HepG2 (cell line): ENCODE results near the gene ANGPTL7.
"Not testable (repeated sequence)": the region's sequence is repeated elsewhere in the genome, so short reads cannot be mapped to it uniquely, and the experiment has no call there.

Source experiments
- ADNP ChIP-seq: sonication (generic); formaldehyde crosslinking; IDR thresholded peaks from 2 replicates; pipeline ENCODE4 v1.4.0; 2020; ENCODE audit warnings: missing genetic modification reagents
- AHR ChIP-seq: IDR thresholded peaks from 2 replicates; pipeline ENCODE4 v1.6.1; 2018; ENCODE audit warnings: missing genetic modification reagents, missing compliant biosample characterization
- ELF4 ChIP-seq: sonication (generic); formaldehyde crosslinking; IDR thresholded peaks from 2 replicates; pipeline ENCODE4 v1.5.0; 2020; ENCODE audit warnings: missing genetic modification reagents, mild to moderate bottlenecking, moderate library complexity, borderline replicate concordance
- EP300 ChIP-seq, 3 experiments: sonication (generic) in 1 of 3; formaldehyde crosslinking in 1 of 3; IDR thresholded peaks; 2 replicates each; pipeline versions ENCODE4 v1.5.1 to v1.6.1; 2011 to 2020; ENCODE audit warnings: low read depth in 2 of 3, low read length in 2 of 3, borderline replicate concordance in 1 of 3, improper control_type of control experiment in 1 of 3, mild to moderate bottlenecking in 1 of 3, missing genetic modification reagents in 1 of 3, moderate library complexity in 1 of 3
- KDM4B ChIP-seq: sonication (generic); formaldehyde crosslinking; IDR thresholded peaks from 2 replicates; pipeline ENCODE4 v1.4.0; 2020; ENCODE audit warnings: missing genetic modification reagents
- MAZ ChIP-seq, 2 experiments: sonication (generic) in 1 of 2; formaldehyde crosslinking in 1 of 2; IDR thresholded peaks; 2 replicates each; pipeline versions ENCODE4 v1.5.0 to v1.6.1; 2012 to 2020; ENCODE audit warnings: low read depth in 2 of 2, mild to moderate bottlenecking in 2 of 2, borderline replicate concordance in 1 of 2, improper control_type of control experiment in 1 of 2, low read length in 1 of 2, missing genetic modification reagents in 1 of 2, moderate library complexity in 1 of 2
- SMAD1 ChIP-seq: sonication (generic); formaldehyde crosslinking; IDR thresholded peaks from 2 replicates; pipeline ENCODE4 v1.4.0; 2020; ENCODE audit warnings: missing genetic modification reagents, low read depth, mild to moderate bottlenecking, borderline replicate concordance
- SMAD3 ChIP-seq: sonication (generic); formaldehyde crosslinking; IDR thresholded peaks from 2 replicates; pipeline ENCODE4 v1.4.0; 2020; ENCODE audit warnings: missing genetic modification reagents
- THAP11 ChIP-seq: IDR thresholded peaks from 2 replicates; pipeline ENCODE4 v1.6.1; 2016; ENCODE audit warnings: missing biosample characterization, missing genetic modification reagents
- ZNF768 ChIP-seq: sonication (generic); formaldehyde crosslinking; IDR thresholded peaks from 2 replicates; pipeline ENCODE4 v1.4.0; 2020; ENCODE audit warnings: missing genetic modification reagents
- ZNF777 ChIP-seq: sonication (generic); formaldehyde crosslinking; IDR thresholded peaks from 2 replicates; pipeline ENCODE4 v1.4.0; 2020; ENCODE audit warnings: missing genetic modification reagents
- TF ChIP-seq, protein P1 (sequence below): sonication (generic); formaldehyde crosslinking; IDR thresholded peaks from 2 replicates; pipeline ENCODE4 v1.4.0; 2020; ENCODE audit warnings: mild to moderate bottlenecking, missing genetic modification reagents
- TF ChIP-seq, protein P2 (sequence below): sonication (generic); formaldehyde crosslinking; IDR thresholded peaks from 2 replicates; pipeline ENCODE4 v1.5.0; 2020; ENCODE audit warnings: mild to moderate bottlenecking, missing genetic modification reagents, moderate library complexity

DNA sequence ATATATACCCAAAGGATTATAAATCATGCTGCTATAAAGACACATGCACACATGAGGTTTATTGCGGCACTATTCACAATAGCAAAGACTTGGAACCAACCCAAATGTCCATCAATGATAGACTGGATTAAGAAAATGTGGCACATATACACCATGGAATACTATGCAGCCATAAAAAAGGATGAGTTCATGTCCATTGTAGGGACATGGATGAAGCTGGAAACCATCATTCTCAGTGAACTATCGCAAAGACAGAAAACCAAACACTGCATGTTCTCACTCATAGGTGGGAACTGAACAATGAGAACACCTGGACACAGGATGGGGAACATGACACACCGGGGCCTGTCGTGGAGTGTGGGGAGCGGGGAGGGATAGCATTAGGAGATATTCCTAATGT lies 22.4 kb upstream of the ANGPTL7 start:
- not testable (repeated sequence) for TF ChIP-seq KDM4B; AHR (CRISPR knock-in tag); ZNF777 (CRISPR knock-in tag); THAP11; EP300 (IDR thresholded peaks at IDR 0.05; ENCODE audit: low read depth in 2 of 2, low read length in 2 of 2); EP300 (CRISPR knock-in tag; IDR thresholded peaks at IDR 0.05; ENCODE audit: borderline replicate concordance); ADNP (CRISPR knock-in tag); SMAD1 (CRISPR knock-in tag); ZNF768 (CRISPR knock-in tag); SMAD3 (CRISPR knock-in tag); ELF4 (CRISPR knock-in tag); MAZ (IDR thresholded peaks at IDR 0.05; ENCODE audit: borderline replicate concordance, low read depth, low read length); MAZ (CRISPR knock-in tag; IDR thresholded peaks at IDR 0.05; ENCODE audit: low read depth)
- TF ChIP-seq, protein P1, sequence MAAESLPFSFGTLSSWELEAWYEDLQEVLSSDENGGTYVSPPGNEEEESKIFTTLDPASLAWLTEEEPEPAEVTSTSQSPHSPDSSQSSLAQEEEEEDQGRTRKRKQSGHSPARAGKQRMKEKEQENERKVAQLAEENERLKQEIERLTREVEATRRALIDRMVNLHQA (CRISPR knock-in tag): not testable (repeated sequence)
- TF ChIP-seq, protein P2, sequence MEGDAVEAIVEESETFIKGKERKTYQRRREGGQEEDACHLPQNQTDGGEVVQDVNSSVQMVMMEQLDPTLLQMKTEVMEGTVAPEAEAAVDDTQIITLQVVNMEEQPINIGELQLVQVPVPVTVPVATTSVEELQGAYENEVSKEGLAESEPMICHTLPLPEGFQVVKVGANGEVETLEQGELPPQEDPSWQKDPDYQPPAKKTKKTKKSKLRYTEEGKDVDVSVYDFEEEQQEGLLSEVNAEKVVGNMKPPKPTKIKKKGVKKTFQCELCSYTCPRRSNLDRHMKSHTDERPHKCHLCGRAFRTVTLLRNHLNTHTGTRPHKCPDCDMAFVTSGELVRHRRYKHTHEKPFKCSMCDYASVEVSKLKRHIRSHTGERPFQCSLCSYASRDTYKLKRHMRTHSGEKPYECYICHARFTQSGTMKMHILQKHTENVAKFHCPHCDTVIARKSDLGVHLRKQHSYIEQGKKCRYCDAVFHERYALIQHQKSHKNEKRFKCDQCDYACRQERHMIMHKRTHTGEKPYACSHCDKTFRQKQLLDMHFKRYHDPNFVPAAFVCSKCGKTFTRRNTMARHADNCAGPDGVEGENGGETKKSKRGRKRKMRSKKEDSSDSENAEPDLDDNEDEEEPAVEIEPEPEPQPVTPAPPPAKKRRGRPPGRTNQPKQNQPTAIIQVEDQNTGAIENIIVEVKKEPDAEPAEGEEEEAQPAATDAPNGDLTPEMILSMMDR (CRISPR knock-in tag): not testable (repeated sequence)
